CD4-positive, alpha-beta T cell treated with Interleukin-12 subunit alpha and Interleukin-12 subunit beta, for 1 hour (primary cell): ENCODE results near the gene ARL15.

ENCODE experiments used
- DNase-seq: peaks from one replicate; pipeline ENCODE4 v3.0.0-alpha.2; 2020

The ARL15 gene

DNA sequence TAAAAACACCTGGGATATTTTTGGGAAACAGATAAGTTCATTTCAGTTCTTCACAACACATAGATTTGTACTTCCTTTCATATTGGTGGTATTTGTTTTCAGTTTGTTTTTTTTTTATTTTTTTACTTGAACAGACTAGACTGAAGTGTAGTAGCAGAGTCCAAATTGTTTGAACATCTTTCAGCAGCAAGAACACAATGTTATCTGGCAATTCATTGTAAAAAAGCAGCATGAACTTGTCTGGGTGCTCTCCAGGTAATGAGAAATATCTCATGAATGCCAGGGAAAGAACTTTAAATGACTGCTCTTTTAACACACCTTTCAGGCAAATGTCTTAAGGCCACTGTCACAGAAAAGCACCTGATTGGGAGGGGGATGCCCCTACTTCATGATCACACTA, 113.4 kb downstream of the ARL15 start:
- no peak for DNase-seq

DNA sequence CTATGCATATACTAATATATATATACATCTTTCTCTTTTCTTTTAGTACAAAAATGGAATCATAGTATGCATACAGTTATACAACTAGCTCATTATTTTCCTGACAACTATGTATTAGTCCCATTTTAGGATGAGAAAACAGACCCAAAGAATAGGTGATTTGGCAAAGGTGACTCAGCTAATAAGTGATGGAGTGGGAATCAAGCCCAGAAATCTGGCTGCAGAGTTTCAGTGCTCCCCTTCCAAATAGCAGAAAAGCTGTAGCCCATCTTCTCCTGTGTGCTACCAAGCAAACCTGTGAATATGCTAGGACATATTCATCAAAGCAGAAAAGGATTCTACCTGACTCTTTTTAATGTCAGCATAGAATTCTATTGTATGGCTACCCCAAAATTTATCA, 114.7 kb downstream of the ARL15 start:
- DNase-seq = no peak

DNA sequence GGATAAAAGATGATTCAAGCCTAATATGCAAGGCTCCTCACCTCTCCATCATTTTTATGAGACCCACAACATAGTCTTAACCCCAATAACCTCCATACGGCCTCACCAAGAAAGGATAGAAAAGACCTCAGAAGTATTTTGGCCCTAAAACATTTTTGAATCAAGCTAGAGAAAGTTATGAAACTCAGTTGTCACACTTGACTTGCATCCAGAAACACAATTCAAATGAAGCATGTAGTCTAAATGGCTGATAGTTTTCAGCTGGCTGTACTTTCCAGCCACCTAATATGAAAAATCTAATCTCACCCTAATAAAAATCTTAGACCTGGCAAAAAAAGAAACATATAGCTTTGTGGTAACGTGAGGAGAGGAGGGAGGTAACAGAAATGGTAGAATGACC, 116.1 kb downstream of the ARL15 start:
- no peak for DNase-seq

DNA sequence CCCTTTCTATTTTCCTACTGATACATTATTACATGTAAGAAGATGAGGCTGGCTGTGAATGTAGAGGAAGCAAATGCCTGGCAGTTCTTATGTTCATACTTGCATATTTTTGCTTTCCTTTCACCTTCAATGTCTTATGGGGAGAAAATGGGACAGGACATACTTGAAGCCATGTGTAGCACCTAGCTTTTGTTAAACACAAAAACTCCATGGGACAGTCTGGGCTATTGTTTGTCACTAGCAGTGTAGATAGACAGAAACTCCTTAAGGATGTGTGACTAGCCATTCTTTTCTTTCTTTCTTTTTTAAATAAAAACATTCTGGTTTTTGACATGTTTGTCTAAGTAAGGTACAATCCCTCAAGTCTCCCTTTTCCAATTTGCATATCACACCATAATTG, 122.7 kb downstream of the ARL15 start:
- DNase-seq = no peak

DNA sequence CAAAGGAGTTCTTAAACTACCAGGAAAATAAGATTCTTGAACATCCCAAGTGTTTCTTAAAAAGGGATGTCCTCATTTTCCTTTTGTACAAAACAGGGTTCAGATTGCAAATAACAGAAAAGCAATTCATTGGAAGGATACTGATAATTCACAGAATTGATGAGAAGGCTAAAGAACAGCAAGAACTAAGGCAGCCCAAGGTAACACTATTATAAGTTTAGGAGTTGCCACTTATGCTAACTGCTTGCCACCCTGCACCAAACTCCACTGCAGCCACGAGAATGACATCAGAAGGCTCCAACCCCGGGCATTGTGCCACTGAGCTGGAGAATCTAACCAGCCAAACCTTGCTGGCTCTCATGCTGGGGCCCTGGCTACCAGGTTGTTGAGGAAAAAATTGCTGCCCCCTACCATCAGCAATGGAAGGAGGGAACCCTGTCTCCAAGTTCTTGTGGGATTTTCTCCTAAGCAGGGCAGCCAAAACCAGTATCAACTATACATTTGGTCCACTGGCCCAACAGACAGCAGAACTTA, 123.4 kb downstream of the ARL15 start:
- DNase-seq = no peak

DNA sequence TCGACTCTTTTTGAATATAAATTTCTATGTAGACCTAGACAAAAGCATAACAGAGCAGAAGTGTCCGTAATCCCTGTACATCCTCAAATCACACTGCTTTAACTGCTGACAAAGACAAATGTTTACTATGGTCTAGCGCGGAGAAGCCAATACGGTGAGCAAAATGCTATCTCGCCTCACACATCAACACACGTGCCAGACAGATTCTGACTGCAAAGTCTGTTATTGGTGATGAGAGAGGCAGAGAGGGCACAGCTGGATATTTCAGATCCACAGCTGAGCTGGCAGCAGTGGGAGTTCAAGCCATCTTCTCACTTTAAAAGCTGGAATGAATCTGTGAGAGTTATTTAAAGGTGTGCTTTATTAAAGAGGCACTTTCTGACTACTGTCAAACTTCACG, 124.3 kb downstream of the ARL15 start:
- DNase-seq = no peak

DNA sequence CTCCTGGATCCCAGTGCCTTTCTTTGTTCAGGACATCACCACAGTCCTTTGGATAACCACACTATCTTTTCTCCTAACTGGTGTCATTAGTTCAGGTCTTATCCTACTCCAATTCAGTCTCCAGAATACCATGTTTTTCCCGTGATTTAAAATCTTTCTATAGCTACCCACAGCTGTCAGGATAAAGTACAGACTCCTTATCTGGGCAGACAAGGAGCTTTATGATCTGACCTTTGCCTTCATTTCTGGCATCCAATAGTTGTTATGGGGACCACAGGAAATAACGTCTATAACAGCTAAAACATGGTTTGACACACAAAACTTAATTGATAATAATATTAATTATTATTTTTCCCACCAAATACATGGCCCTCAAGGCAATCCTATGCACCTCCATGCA, 125.6 kb downstream of the ARL15 start:
- DNase-seq = no peak

DNA sequence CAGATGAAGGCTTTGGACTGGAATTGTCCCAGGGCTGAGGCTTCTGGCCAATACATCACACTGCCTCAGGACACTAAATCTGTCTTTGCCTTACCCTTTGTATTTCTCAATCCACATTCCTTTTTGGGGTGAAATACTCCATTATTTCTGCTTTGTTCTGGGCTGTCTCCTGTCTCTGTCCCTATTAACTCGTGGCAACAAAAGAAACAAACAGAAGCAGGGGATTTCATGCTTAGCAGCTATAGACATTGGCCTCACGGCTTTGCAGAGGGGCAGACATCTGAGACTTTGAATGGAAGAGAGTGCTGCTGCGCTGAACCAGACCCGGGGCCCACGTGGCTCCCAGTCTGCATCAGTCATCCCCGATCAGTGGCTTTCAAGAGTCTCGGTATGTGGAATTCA, 129.7 kb downstream of the ARL15 start:
- DNase-seq = no peak

DNA sequence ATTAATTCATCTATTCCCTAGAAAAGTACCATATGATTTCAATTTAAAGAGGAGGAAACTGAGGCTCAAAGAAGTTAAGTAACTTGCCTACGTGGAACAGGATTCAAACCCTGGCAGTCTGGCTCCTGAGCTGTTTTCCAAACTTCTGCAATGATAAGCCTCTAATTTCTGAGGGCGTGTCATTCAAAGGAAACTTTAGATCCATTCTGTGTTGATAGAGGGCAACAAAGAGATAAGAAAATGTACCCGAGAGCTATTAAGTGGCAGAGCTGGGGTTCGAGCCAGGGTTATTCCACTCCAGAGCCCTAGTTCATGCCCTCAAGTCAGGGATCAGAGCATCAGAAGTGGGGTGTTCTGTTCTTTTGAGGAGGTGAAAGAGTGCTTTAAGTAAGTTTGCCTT, 131.4 kb downstream of the ARL15 start:
- DNase-seq = no peak

DNA sequence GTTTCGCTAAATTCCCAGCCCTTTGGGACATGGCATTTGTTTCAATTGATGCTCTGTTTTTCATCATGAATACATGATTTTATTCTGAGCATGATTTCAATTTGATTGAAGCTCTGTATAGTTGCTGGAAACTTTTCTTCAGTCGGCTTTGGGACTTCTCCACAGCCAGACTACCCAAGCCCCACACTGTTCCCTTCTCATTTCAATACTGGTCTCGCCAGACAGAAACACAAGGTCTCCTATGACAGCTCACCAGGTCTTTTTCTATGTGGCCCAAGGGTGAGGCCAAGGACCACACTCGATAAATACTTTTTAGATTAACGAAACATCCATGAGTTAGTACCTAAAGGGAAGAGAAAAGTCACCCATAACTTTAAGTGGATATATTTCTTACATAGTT, 132.2 kb downstream of the ARL15 start:
- DNase-seq = no peak

DNA sequence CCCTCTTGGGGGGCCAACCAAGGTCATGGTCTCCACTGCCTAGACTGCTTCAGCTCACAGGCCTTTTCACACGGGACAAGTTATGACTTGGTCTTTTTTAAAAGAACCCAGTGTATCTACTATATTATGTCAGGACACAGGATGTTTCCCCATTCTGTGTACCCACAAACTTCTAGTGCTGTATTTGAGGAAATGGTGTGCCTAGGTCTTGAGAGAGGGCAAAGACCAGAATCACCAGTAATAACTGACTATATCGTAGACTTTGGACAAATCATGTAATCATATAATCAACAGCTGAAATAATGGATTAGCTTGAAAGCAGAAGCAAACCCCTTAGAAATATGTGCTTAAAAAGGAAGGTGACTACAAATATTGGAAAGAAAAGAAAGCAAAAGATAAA, 133.3 kb downstream of the ARL15 start:
- no peak for DNase-seq

DNA sequence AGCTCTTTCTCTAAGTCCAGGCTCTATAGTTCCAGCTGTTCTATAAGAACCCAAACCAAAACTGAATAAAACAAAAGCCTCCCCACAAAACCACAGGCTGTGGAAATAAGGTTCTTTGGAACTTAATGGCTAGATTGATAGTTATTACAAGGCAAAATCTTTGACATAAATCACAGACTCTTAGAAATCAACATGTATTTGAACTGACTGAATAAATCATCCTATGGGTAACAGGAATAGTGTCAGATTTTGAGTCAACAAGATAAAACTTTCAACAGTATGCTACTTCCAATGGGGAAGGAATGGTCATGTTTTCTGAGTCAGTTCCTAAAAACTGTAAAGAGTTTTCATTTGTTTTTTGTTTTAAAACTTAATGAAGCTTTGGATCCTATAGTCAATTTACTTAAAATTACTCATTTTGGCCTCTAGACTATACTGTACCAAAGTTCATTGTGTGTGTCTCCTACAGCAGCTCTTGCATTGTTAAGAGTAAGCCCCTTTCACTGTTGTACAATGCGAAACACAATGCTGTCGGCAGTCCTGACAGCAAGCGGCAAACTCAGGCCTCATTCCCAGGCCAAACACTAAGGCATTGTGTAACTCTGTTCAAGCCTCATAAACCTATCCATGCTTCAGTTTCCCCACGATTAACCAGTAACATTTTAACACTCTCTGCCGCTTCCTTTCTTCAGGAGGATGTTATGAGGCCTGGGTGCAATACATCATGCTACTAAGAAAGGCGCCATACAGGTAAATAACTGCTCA, 134.1 kb downstream of the ARL15 start:
- DNase-seq = no peak

DNA sequence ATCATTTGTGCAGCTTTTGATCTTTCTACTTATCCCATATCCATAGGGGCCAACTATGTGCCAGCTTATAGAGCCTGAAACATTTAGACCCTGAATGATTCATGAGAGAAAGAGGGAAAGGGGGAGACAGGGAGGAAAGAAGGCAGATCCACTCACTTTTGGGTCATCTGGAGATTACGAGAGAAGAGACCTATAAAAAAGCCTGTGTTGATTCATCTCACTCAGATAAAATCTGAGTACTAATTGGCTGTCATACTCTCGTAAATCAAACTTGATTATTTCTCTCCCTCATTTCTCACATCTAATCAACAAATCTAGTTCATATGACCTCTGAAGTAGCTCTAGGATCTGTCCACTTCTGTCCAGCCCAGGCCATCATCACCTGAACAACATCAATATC, 137.1 kb downstream of the ARL15 start:
- DNase-seq = no peak

DNA sequence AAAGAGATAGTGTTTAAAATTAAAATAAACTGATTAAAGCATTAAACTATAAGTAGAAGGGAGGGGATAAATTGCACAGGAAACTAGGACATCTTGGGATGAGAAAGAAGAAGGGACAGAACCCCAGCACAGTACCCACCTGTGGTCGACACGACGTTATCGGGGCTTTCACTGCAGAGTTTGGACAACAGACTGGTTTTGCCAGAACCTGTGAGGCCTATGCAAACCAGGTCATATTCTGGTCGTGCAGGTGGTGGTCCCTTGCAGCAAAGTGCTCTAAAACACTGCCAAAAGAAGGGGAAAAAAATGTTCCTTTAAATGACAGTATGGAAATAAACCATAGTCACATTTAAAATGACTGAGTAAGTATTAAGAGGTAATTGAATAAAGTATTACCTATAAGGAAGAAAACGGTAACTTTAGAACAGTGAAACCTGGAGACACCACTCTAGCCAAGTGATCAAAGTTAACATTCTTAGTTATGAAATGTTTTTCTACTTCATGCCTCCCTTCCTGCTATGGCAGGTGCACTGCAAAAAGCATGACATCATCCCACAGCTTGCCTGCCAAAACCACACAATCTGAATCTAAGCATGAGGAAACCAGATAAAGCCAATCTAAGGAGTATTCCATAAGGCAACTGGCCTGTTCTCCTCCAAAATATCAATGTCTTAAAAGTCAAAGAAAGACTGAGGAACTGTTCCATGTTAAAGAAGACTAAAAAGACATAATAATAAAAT, 138.6 kb downstream of the ARL15 start:
- no peak for DNase-seq

DNA sequence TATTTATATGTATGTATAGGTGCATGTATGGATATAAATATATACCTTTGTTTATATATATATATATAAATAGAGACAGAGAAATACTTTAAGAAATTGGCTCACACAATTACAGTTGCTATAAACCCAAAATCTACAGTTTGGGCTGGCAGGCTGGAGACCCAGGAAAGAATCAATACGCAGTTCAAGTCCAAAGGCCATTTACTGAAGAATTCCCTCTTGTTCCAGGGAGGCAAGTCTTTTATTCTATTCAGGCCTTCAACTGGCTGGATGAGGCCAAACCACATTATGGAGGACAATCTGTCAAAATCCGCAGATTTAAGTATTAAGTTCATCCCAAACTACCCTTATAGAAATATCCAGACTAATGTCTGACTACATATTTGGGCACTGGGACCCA, 144.7 kb downstream of the ARL15 start:
- DNase-seq = no peak

DNA sequence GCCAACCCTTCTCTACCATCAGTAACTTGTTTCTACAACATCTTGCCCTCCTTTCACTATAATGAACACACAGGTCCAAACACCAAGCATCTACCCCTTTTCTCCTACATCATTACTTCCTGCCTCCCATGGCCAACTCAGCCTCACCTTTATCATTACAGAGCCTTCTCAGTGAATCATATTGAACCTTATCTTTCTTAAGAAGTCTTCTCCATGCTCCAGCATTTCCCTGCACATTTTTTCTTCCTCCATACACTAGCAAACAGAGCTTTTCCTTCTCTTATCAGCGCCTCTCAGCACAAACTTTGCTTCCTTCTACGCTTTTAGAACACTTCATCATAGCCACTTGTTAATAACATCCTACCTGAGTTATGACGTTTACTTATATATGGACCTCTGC, 148.2 kb downstream of the ARL15 start:
- DNase-seq = no peak

DNA sequence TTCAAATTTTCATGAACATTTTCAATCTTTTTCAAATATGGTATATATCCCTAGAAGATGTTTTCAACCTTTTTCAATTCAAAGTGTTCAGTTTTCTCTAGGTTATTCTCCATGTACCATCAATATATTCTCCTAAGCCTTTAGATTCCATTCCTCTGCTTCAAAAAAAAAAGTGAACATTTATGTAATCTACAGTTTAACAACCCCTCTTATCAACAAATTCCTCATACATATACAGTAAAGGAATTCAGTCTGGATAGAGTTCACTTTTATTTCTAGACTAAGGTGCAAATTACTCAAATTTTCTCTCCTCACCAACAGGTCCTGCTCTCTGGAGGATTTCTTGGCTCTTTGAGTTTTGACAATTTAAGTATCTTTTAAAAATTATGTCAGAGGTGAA, 150.0 kb downstream of the ARL15 start:
- no peak for DNase-seq

DNA sequence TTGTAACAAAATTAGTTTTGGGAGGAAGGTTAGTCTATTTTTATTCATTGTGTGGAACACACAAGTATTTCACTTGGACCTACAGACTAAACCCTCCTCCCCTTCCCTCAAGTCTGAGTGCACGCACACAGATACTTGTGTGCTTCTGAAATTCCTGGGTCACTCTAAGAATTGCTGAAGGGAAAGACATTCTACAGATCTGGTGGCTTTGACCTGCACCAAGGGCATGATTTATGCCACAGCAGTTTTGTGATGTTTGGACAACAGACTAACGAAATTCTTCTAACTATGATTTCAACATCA, 150.5 kb downstream of the ARL15 start:
- no peak for DNase-seq

DNA sequence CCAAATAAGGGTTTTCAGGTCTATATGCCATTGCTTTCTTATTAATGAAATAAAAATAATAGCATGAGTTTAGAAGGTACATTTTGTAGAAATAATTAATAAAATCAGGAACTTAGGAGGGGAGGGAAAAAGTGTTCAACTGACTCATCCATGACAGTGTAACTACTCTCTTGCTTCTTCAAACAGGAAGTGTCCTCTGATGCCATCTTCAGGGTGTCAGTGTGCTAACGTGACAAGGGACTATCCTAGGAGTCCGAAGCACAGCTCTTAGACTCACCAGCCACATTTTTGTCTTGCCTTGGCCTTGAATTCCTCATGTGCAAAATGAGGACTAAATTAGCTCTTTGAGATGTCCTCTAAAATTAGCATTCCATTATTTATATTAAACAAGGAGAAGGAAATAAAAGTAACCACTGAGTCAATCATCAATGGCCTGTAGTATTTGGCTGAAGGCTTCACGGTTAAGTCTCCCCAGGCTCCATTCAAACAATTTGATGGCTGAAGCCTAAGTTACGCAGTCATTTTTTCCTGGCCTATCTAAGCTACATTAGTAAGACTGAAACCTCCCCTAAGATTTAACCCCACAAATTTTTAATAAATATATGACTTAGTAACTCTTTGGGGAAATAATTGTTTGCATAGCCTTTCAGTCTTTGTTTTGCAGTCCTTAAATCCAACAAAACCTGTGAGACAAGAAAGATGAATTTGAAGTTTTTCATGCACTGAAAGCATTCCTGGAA, 151.1 kb downstream of the ARL15 start:
- DNase-seq = no peak

DNA sequence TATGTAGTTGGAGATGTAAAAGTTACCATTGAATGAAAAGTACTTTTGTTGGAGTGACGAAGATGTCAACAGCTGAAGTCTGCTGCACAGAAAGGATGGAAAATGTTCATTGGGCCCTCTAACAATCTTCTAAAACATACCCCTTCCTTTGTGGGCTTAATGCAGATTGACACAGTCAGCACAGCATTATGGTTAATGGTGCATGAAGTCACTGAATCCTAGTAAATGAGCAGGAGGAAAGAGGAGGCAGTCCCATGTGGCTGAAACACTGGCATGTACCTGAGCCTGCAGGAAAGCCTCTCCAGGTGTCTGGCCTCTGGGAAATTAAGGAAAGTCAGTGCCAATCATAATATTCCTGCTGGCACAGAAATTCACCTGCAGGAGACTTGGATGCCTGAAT, 153.8 kb downstream of the ARL15 start:
- no peak for DNase-seq

DNA sequence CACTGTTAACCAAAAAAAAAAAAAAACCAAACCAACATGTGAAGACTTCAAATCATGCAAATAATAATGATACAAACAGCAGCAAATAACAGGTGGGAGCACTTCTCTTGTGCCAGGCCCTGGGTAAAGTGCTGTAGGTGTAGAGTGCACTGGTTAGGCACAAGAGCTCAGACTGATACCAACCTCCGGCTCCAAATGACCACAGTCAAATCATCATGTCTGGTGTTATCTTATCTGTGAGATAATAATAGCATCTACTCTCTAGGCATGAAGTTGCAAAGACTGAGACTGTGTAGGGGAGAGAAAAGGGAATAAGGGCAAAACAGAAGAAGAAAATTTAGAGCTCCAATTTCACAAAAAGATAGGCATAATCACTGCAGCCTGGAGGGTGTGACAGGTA, 159.5 kb downstream of the ARL15 start:
- DNase-seq = no peak

DNA sequence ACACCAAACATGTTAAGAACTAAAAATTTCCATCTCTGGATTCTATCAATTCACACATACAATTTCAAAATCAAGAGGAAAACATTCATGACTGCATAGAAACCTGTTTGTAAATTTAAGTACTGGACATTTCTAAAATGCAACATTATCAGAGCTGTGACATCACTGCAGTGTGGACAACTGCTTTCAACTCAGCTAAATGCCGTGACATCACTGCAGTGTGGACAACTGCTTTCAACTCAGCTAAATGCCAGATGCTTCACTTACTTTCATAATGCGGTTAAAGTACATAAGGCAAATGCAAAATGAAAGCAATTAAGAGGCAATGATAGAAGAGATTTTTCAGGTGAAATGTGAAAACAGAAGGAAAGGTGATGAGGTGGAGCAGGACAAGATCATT, 161.5 kb downstream of the ARL15 start:
- no peak for DNase-seq

DNA sequence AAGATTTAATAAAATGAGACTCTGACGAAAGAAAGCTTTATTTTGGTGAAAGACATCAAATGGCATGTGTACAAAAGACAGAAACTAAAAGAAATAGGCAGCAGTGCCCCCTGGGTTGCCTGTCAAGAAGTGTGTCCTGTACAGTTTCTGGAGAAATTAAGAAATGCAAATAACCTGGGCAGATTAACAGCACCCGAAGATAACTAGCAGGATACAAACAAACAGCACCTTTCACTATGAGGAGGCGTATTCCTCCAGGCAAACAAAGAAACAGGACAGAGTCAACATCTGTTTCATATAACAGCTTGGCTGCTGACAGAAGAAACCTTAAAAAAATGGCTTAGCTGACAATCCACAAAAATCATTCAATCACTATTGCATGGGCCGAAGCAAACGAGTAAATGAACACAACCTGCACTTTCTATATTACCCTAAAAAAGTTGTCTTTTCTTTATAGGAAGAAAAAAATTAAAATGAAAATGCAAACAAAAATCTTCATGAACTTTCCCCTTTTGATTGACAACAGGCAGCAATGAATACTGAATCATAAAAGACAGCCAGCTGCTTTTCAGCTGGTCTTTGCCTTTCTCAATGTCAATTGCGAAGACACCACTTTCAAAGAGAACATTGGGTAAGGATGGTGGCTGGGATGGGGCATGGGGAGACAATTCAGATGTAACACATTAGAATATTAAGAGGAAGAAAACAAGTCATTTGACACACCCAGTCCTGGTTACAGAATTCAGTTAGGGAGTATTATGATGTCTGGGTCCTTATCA, 162.1 kb downstream of the ARL15 start:
- no peak for DNase-seq
